Gastroesophageal sphincter (tissue), 3 donors: ENCODE data around the gene ZNF69.

ENCODE experiments used
- POLR2A ChIP-seq, 2 donors: fragments of 450-650 bp; IDR thresholded peaks; one replicate each; pipeline ENCODE4 v1.6.1; 2017; ENCODE audit warnings: antibody characterized with exemption in 2 of 2, mild to moderate bottlenecking in 2 of 2, moderate library complexity in 1 of 2
- POLR2AphosphoS5 ChIP-seq: sonication (generic); formaldehyde crosslinking; IDR thresholded peaks from one replicate; pipeline ENCODE4 v1.6.1; 2017; ENCODE audit warnings: antibody characterized with exemption
- TF ChIP-seq, protein P1 (sequence below), 4 experiments: fragments of 200-600 bp in 2 of 4; fragments of 450-650 bp in 2 of 4; sonication (generic) in 1 of 4; IDR thresholded peaks; one replicate each; pipeline ENCODE4 v1.5.1; 2017 to 2019; ENCODE audit warnings: antibody characterized with exemption in 4 of 4, mild to moderate bottlenecking in 2 of 4, moderate library complexity in 2 of 4

DNA sequence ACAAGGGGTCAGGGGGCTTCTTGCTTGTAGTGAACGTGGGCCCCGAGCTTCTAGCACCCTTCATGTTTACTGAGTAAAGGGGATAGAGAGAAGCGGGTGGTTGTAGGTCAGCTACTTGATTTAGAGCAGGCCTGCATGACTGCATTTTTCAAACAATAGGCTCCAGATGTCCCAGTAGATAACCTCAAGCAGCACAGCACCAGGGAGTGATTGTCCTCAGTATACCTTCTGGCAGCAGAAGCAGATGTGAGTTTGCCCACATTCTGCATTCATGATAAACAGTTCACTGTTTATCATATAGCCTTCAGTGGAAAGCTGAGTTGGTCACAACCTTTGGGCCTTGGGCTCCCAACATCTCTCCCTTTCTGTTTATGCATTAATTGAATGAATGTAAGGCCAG is 34.2 kb upstream of the ZNF69 start:
- TF ChIP-seq, protein P1, sequence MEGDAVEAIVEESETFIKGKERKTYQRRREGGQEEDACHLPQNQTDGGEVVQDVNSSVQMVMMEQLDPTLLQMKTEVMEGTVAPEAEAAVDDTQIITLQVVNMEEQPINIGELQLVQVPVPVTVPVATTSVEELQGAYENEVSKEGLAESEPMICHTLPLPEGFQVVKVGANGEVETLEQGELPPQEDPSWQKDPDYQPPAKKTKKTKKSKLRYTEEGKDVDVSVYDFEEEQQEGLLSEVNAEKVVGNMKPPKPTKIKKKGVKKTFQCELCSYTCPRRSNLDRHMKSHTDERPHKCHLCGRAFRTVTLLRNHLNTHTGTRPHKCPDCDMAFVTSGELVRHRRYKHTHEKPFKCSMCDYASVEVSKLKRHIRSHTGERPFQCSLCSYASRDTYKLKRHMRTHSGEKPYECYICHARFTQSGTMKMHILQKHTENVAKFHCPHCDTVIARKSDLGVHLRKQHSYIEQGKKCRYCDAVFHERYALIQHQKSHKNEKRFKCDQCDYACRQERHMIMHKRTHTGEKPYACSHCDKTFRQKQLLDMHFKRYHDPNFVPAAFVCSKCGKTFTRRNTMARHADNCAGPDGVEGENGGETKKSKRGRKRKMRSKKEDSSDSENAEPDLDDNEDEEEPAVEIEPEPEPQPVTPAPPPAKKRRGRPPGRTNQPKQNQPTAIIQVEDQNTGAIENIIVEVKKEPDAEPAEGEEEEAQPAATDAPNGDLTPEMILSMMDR (IDR thresholded peaks at IDR 0.05) = no peak
- TF ChIP-seq POLR2A (IDR thresholded peaks at IDR 0.05) (no peak), POLR2AphosphoS5 (no peak)
